Mesenchymal stem cell (in vitro differentiated cells and primary cell): ENCODE results near the gene LDB3.
A peak's percentile ranks its signal among the peaks of the same experiment; 100 is the strongest.

Experiments
- DNase-seq: peaks from one replicate; pipeline ENCODE4 v3.0.0-alpha.2; 2013
- H2AFZ ChIP-seq: one replicate; pipeline ENCODE4 v1.6.1; 2013; ENCODE audit warnings: low read depth, mild to moderate bottlenecking, control low read depth, inconsistent platforms, low read length, moderate library complexity
- H2AK5ac ChIP-seq: 2 replicates; pipeline ENCODE4 v1.6.1; 2013; ENCODE audit warnings: low read length, moderate library complexity, mild to moderate bottlenecking, inconsistent platforms; ENCODE audit not compliant: severe bottlenecking
- H2BK120ac ChIP-seq: one replicate; pipeline ENCODE4 v1.6.1; 2013; ENCODE audit warnings: low read depth, mild to moderate bottlenecking, inconsistent platforms, low read length, moderate library complexity
- H2BK12ac ChIP-seq, 2 experiments: one replicate each; pipeline ENCODE4 v1.6.1; 2013; ENCODE audit warnings: inconsistent platforms in 2 of 2, low read length in 2 of 2, mild to moderate bottlenecking in 2 of 2, moderate library complexity in 2 of 2, control low read depth in 1 of 2
- H2BK15ac ChIP-seq: one replicate; pipeline ENCODE4 v1.6.1; 2013; ENCODE audit warnings: mild to moderate bottlenecking, low read depth, inconsistent platforms; ENCODE audit not compliant: poor library complexity, severe bottlenecking
- H2BK5ac ChIP-seq: 2 replicates; pipeline ENCODE4 v1.6.1; 2013; ENCODE audit warnings: low read depth, mild to moderate bottlenecking, low read length, control low read depth, inconsistent platforms; ENCODE audit not compliant: poor library complexity, severe bottlenecking
- H3K14ac ChIP-seq, 2 experiments: one replicate each; pipeline ENCODE4 v1.6.1; 2013; ENCODE audit warnings: inconsistent platforms in 2 of 2, low read length in 2 of 2, control low read depth in 1 of 2, mild to moderate bottlenecking in 1 of 2, moderate library complexity in 1 of 2
- H3K18ac ChIP-seq, 2 experiments: one replicate each; pipeline ENCODE4 v1.6.1; 2013; ENCODE audit warnings: inconsistent platforms in 2 of 2, low read length in 2 of 2, control low read depth in 1 of 2, low read depth in 1 of 2, mild to moderate bottlenecking in 1 of 2
- H3K23ac ChIP-seq, 2 experiments: one replicate each; pipeline ENCODE4 v1.6.1; 2013; ENCODE audit warnings: inconsistent platforms in 2 of 2, low read length in 2 of 2, mild to moderate bottlenecking in 2 of 2, moderate library complexity in 2 of 2, control low read depth in 1 of 2
- H3K27ac ChIP-seq: 2 replicates; pipeline ENCODE4 v1.5.1; 2013; ENCODE audit warnings: mild to moderate bottlenecking, moderate library complexity, low read length, control low read depth, inconsistent platforms; ENCODE audit not compliant: poor library complexity, severe bottlenecking
- H3K27me3 ChIP-seq, 2 experiments: 2 replicates each; pipeline versions ENCODE4 v1.6.1 to v1.7.0; 2013; ENCODE audit warnings: low read length in 2 of 2, mild to moderate bottlenecking in 2 of 2, moderate library complexity in 2 of 2, control low read depth in 1 of 2, inconsistent platforms in 1 of 2; ENCODE audit not compliant: control insufficient read depth in 1 of 2, insufficient read depth in 1 of 2
- H3K36me3 ChIP-seq, 2 experiments: 2 replicates each; pipeline versions ENCODE4 v1.6.1 to v1.7.0; 2013; ENCODE audit warnings: low read length in 2 of 2, control low read depth in 1 of 2, inconsistent platforms in 1 of 2, low read depth in 1 of 2, mild to moderate bottlenecking in 1 of 2; ENCODE audit not compliant: insufficient read depth in 2 of 2, control insufficient read depth in 1 of 2
- H3K4ac ChIP-seq, 2 experiments: one replicate each; pipeline ENCODE4 v1.6.1; 2013; ENCODE audit warnings: inconsistent platforms in 2 of 2, low read length in 2 of 2, mild to moderate bottlenecking in 2 of 2, moderate library complexity in 2 of 2, control low read depth in 1 of 2, low read depth in 1 of 2
- H3K4me1 ChIP-seq: 2 replicates; pipeline ENCODE4 v1.6.1; 2013; ENCODE audit warnings: low read depth, low read length, control low read depth; ENCODE audit not compliant: control insufficient read depth, insufficient read depth
- H3K4me2 ChIP-seq: 2 replicates; pipeline ENCODE4 v1.6.1; 2013; ENCODE audit warnings: low read length, mild to moderate bottlenecking, inconsistent platforms; ENCODE audit not compliant: poor library complexity, severe bottlenecking
- H3K4me3 ChIP-seq, 2 experiments: 2 replicates each; pipeline versions ENCODE4 v1.5.1 to v1.7.0; 2013; ENCODE audit warnings: low read length in 2 of 2, mild to moderate bottlenecking in 2 of 2, control low read depth in 1 of 2, low read depth in 1 of 2; ENCODE audit not compliant: insufficient read depth in 1 of 2
- H3K79me1 ChIP-seq: replicated peaks from 2 replicates; pipeline ENCODE4 v1.6.1; 2013; ENCODE audit warnings: mild to moderate bottlenecking, control low read depth, low read length, inconsistent platforms; ENCODE audit not compliant: poor library complexity, severe bottlenecking
- H3K9ac ChIP-seq: 2 replicates; pipeline ENCODE4 v1.7.0; 2013; ENCODE audit warnings: mild to moderate bottlenecking, low read length, moderate library complexity
- H3K9me3 ChIP-seq: 2 replicates; pipeline ENCODE4 v1.7.0; 2013; ENCODE audit warnings: mild to moderate bottlenecking, low read length; ENCODE audit not compliant: control insufficient read depth
- H4K8ac ChIP-seq: one replicate; pipeline ENCODE4 v1.6.1; 2013; ENCODE audit warnings: inconsistent platforms, mild to moderate bottlenecking, low read length, moderate library complexity
- H4K91ac ChIP-seq: one replicate; pipeline ENCODE4 v1.6.1; 2013; ENCODE audit warnings: mild to moderate bottlenecking, low read length, inconsistent platforms
- WGBS: methylation state at CpG from one replicate; pipeline ENCODE4 v1.1.7; 2013; ENCODE audit warnings: mixed read lengths; 5-methylcytosine and 5-hydroxymethylcytosine counted together

Gene LDB3

DNA sequence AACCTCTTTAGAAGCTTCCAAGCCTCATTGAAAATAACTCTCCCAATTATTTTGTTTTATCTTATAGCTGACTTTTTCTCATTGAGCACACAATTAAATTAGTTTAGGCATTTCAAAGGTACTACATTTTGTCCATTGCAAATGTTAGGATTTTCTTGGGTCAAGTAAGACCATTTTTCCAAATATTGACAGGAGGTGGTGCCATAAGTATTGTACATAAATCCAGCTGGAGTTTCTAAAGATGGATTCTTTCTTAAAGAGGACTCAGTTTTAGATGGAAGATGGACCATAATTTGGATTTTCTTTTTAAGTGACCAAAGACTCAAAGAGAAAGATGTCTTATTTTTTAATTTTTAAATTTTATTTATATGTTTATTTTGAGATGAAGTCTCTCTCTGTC, 26.3 kb upstream of the LDB3 start:
- no peak overlapping the region for H3K4me3 ChIP-seq
- no peaks in the 10 kb centered on the region for H3K36me3 ChIP-seq
- no peak overlapping the region for H2BK120ac ChIP-seq
- no peaks in the 10 kb centered on the region for H3K9me3 ChIP-seq
- no peak overlapping the region for H2BK5ac ChIP-seq
- no peak overlapping the region for H2AK5ac ChIP-seq
- peaks cover 11% of the 10 kb centered on the region for H3K4me1 ChIP-seq
- H3K4ac ChIP-seq: no peak overlapping the region
- no peak overlapping the region for H3K9ac ChIP-seq
- H3K79me1 ChIP-seq: no peaks in the 10 kb centered on the region
- H2AFZ ChIP-seq: no peak overlapping the region
- no peak overlapping the region for H4K8ac ChIP-seq
- H3K18ac ChIP-seq: no peak overlapping the region
- DNase-seq: no peak
- no peaks in the 10 kb centered on the region for H3K27me3 ChIP-seq
- H4K91ac ChIP-seq: no peak overlapping the region
- H2BK12ac ChIP-seq: no peak overlapping the region
- H3K23ac ChIP-seq: no peak overlapping the region
- H3K4me2 ChIP-seq: no peak overlapping the region
- H2BK15ac ChIP-seq: no peak overlapping the region
- H3K27ac ChIP-seq: no peak overlapping the region
- no peak overlapping the region for H3K14ac ChIP-seq

DNA sequence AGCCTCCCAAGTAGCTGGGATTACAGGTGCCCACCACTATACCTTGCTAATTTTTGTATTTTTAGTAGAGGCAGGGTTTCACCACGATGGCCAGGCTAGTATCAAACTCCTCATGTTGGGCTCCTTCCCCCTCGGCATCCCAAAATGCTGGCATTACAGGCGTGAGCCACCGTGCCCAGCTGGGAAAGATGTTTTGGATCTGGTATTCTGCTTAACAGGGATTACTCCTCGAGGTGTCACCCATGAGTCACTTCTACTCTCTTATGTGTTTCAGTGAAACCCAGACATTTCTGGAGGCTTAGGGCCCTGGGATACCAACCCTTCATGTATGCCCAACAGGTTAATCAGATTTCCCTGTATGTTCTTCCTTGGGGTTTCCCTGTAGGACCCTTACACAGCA, 25.8 kb upstream of the LDB3 start:
- Histone ChIP-seq H3K4me1 (peaks cover 12% of the 10 kb centered on the region), H4K91ac (no peak overlapping the region), H2BK15ac (no peak overlapping the region), H2BK12ac (no peak overlapping the region), H2BK5ac (no peak overlapping the region), H4K8ac (no peak overlapping the region), H3K36me3 (no peaks in the 10 kb centered on the region), H3K4me2 (no peak overlapping the region), H3K23ac (no peak overlapping the region), H2AK5ac (peak overlapping the region; percentile 54), H3K9ac (peak overlapping the region; percentile 8), H3K4me3 (peak overlapping the region in 1 of 2 experiments; percentile 56), H3K79me1 (no peaks in the 10 kb centered on the region), H3K4ac (no peak overlapping the region), H3K14ac (no peak overlapping the region), H3K18ac (peak overlapping the region in 1 of 2 experiments; percentile 49), H3K27me3 (no peaks in the 10 kb centered on the region), H3K27ac (no peak overlapping the region), H2AFZ (no peak overlapping the region), H3K9me3 (no peaks in the 10 kb centered on the region), H2BK120ac (no peak overlapping the region)
- WGBS: 63% methylated on average over 5 of the region's 5 CpGs
- DNase-seq: peak; percentile 37

DNA sequence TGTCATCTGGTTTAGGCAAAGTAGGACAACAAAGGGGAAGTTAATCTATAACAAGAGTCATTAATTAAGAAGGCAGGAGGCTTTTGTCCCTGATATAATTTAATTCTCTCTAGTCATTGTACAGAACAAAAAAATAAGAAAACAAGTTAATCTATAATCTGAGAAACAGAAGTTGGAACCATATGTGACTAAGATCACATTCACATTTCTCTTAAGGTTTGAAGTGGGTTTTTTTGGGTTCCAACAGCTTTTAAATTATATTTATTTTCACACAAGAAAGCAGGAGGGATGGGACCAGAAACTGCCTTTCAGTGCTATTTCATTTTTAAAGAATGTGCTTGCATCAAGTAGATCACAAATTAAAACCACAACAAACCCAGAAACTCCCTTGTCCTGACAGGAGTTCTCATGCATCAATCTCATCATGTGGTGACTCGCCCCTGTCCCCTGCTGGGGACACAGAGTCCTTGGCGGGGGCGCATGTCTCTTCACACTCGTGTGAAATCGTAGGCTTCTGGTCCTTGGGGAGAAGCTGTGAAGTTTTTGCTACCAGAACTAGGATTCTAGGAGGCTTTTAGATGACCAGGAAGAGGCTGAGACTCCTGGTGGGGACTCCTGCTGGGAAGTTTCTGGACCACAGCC, 24.0 kb upstream of the LDB3 start:
- Histone ChIP-seq H2BK15ac (no peak overlapping the region), H3K14ac (peak overlapping the region in 1 of 2 experiments; percentile 76), H3K23ac (no peak overlapping the region), H3K18ac (no peak overlapping the region), H3K4ac (peak overlapping the region in 1 of 2 experiments; percentile 14), H4K91ac (no peak overlapping the region), H3K4me1 (peaks cover 23% of the 10 kb centered on the region), H3K36me3 (no peaks in the 10 kb centered on the region), H2BK120ac (no peak overlapping the region), H2AFZ (no peak overlapping the region), H3K4me2 (no peak overlapping the region), H3K9me3 (no peaks in the 10 kb centered on the region), H2BK12ac (no peak overlapping the region), H4K8ac (no peak overlapping the region), H3K27me3 (no peaks in the 10 kb centered on the region), H2BK5ac (no peak overlapping the region), H3K4me3 (no peak overlapping the region), H3K9ac (no peak overlapping the region), H3K79me1 (no peaks in the 10 kb centered on the region), H3K27ac (no peak overlapping the region), H2AK5ac (no peak overlapping the region)
- DNase-seq: peak; percentile 38
- WGBS: 51% methylated on average over 5 of the region's 5 CpGs

DNA sequence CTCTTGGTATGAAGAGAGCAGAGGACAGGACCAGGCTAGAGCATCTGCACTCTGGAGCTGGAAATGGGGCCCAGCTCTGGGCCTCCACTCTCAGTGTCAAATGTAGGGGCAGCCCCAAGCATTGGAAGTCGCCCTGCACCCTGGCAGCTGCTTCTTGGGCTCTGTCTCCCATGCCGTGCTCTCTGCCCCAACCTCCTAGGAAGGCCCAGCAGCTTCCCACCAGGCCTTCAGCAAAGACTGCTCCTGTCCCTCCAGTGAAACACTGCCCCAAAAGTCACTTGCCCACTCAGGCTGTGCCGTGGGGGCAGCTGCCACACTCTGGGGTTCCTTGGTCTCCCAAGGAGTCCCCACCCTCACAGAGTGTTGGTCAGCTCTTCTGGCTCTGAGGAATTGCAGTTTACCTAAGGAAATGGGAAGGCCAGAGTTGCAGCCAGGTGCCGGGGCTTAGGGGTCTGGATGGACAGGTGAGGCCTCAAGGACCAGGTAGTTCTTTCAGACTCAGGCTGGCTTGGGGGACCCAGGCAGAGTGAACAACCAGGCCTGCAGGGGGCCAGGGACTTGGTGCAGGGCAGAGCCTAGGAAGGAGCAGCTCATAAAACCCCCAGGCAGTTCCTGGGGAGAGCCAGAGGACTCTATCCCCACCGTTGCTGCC, 23.4 kb upstream of the LDB3 start:
- H3K36me3 ChIP-seq: no peaks in the 10 kb centered on the region
- no peak overlapping the region for H3K27ac ChIP-seq
- H3K79me1 ChIP-seq: no peaks in the 10 kb centered on the region
- no peak overlapping the region for H4K8ac ChIP-seq
- no peaks in the 10 kb centered on the region for H3K27me3 ChIP-seq
- no peak overlapping the region for H2BK15ac ChIP-seq
- peak overlapping the region in 1 of 2 experiments; percentile 14 for H3K4ac ChIP-seq
- H3K9me3 ChIP-seq: no peaks in the 10 kb centered on the region
- no peak for DNase-seq
- H3K4me3 ChIP-seq: no peak overlapping the region
- peaks cover 30% of the 10 kb centered on the region for H3K4me1 ChIP-seq
- no peak overlapping the region for H2AK5ac ChIP-seq
- H3K18ac ChIP-seq: no peak overlapping the region
- 70% methylated on average over 5 of the region's 5 CpGs for WGBS
- no peak overlapping the region for H3K9ac ChIP-seq
- no peak overlapping the region for H3K4me2 ChIP-seq
- no peak overlapping the region for H4K91ac ChIP-seq
- H2BK12ac ChIP-seq: peak overlapping the region in 1 of 2 experiments; percentile 6
- no peak overlapping the region for H2BK120ac ChIP-seq
- no peak overlapping the region for H3K23ac ChIP-seq
- no peak overlapping the region for H3K14ac ChIP-seq
- H2BK5ac ChIP-seq: no peak overlapping the region
- no peak overlapping the region for H2AFZ ChIP-seq
